Right lung (tissue), 10 donors: ENCODE measurements around the gene FGD6. TPM values are rescaled to one million over a fixed set of nuclear protein-coding genes. Genes with fewer than 3 reads are reported as not detected.
A peak's percentile ranks its signal among the peaks of the same experiment; 100 is the strongest.
"Not testable (repeated sequence)": the region's sequence is repeated elsewhere in the genome, so short reads cannot be mapped to it uniquely, and the experiment has no call there.

Experiments used
- DNase-seq, 2 donors: peaks; one replicate each; pipeline ENCODE4 v3.0.0-alpha.2; 2013
- long read RNA-seq, 8 donors: transcript quantifications; one replicate each; lab custom pipeline, GENCODE V29; 2026
- polyA plus RNA-seq, 5 donors: library from polyadenylated mRNA; unstranded; fragments of 120-200 nt; gene quantifications; one replicate each; pipeline versions ENCODE4 v1.2.1 to v1.2.3, GENCODE V29; 2013; ENCODE audit warnings: inconsistent platforms in 1 of 5, low replicate concordance in 1 of 5; ENCODE audit not compliant: insufficient read length in 5 of 5, insufficient read depth in 1 of 5

The FGD6 gene
- polyA plus RNA-seq: 10 to 100 TPM in 4 of 5 donors, 1 to 10 TPM in 1; 9.5 to 19.9 (median 15.7) TPM
- long read RNA-seq, donor 1, full-length matches to known transcripts: 1 of 6 reads
- long read RNA-seq, donor 1, partial matches to known transcripts: 5 of 6 reads
- long read RNA-seq, donor 1, other reads (novel, unspliced or antisense): 0 of 6 reads
- long read RNA-seq, donor 2, partial matches to known transcripts: 0 of 1 reads
- long read RNA-seq, donor 2, other reads (novel, unspliced or antisense): 0 of 1 reads
- long read RNA-seq, donor 3: 0 reads
- long read RNA-seq, donor 4: 0 reads
- long read RNA-seq, donor 5, full-length matches to known transcripts: 1 of 1 reads
- long read RNA-seq, donor 5, partial matches to known transcripts: 0 of 1 reads
- long read RNA-seq, donor 5, other reads (novel, unspliced or antisense): 0 of 1 reads
- long read RNA-seq, donor 6, full-length matches to known transcripts: 1 of 1 reads
- long read RNA-seq, donor 6, partial matches to known transcripts: 0 of 1 reads
- long read RNA-seq, donor 6, other reads (novel, unspliced or antisense): 0 of 1 reads
- long read RNA-seq, donor 7: 0 reads
- long read RNA-seq, donor 8, full-length matches to known transcripts: 1 of 1 reads
- long read RNA-seq, donor 8, partial matches to known transcripts: 0 of 1 reads
- long read RNA-seq, donor 8, other reads (novel, unspliced or antisense): 0 of 1 reads

GRCh38 chr12:95217377-95218149, at the start of gene FGD6, which contains the start of gene VEZT:
TSS of gene FGD6 (minus strand) at chr12:95217467. CDS start at chr12:95217240, 227 bp downstream.
TSS of gene VEZT (plus strand) at chr12:95217807. CDS start at chr12:95217851, 44 bp downstream.
- peak; percentile 99 for DNase-seq

- no peak for DNase-seq
Observed at GRCh38 chr12:95266254-95266653, 49.0 kb upstream of the FGD6 start.

- DNase-seq: no peak
Observed at GRCh38 chr12:95265765-95266164, 48.5 kb upstream of the FGD6 start.

- peak; percentile 27 to 28 for DNase-seq
Observed at GRCh38 chr12:95262808-95263207, 45.5 kb upstream of the FGD6 start.

- DNase-seq: no peak
Observed at GRCh38 chr12:95261109-95261508, 43.8 kb upstream of the FGD6 start.

- DNase-seq: no peak
Observed at GRCh38 chr12:95259368-95259767, 42.1 kb upstream of the FGD6 start.

GRCh38 chr12:95258803-95259202, 41.5 kb upstream of the FGD6 start:
- no peak for DNase-seq

GRCh38 chr12:95258151-95258550, 40.9 kb upstream of the FGD6 start:
- DNase-seq: no peak

GRCh38 chr12:95257541-95257940, 40.3 kb upstream of the FGD6 start:
- DNase-seq: no peak

- DNase-seq: no peak
Observed at GRCh38 chr12:95253386-95253785, 36.1 kb upstream of the FGD6 start.

- peak in 1 of 2 donors; percentile 8 for DNase-seq
Observed at GRCh38 chr12:95248604-95249360, 31.5 kb upstream of the FGD6 start.

GRCh38 chr12:95248095-95248494, 30.8 kb upstream of the FGD6 start:
- no peak for DNase-seq

- DNase-seq: no peak
Observed at GRCh38 chr12:95244350-95244749, 27.1 kb upstream of the FGD6 start.

GRCh38 chr12:95243497-95244183, 26.4 kb upstream of the FGD6 start:
- DNase-seq: no peak

GRCh38 chr12:95241761-95242506, 24.7 kb upstream of the FGD6 start:
- DNase-seq: no peak

- not testable (repeated sequence) for DNase-seq
Observed at GRCh38 chr12:95241138-95241537, 23.9 kb upstream of the FGD6 start.

- DNase-seq: no peak
Observed at GRCh38 chr12:95240556-95240955, 23.3 kb upstream of the FGD6 start.

GRCh38 chr12:95239835-95240234, 22.6 kb upstream of the FGD6 start:
- DNase-seq: not testable (repeated sequence)

- no peak for DNase-seq
Observed at GRCh38 chr12:95239216-95239615, 21.9 kb upstream of the FGD6 start.

GRCh38 chr12:95238150-95238549, 20.9 kb upstream of the FGD6 start:
- DNase-seq: no peak
